Loucy (cell line): Measurements from ENCODE around the gene HLA-DMB.

Experiments
- H2AFZ ChIP-seq: fragments of 200-600 bp; sonication (generic); 2 replicates; pipeline ENCODE4 v1.6.0; 2016; ENCODE audit warnings: antibody characterized with exemption, mild to moderate bottlenecking, low read length, moderate library complexity
- H3F3A ChIP-seq: fragments of 200-600 bp; 2 replicates; pipeline ENCODE4 v1.6.0; 2016; ENCODE audit warnings: antibody characterized with exemption, low read depth, mild to moderate bottlenecking
- H3K27me3 ChIP-seq: fragments of 200-600 bp; sonication (generic); 2 replicates; pipeline ENCODE4 v1.6.1; 2014; ENCODE audit warnings: low read length, mild to moderate bottlenecking; ENCODE audit not compliant: insufficient read depth, poor library complexity, severe bottlenecking
- H3K36me3 ChIP-seq: fragments of 200-600 bp; sonication (generic); 2 replicates; pipeline ENCODE4 v1.6.1; 2016; ENCODE audit warnings: low read length; ENCODE audit not compliant: insufficient read depth
- H3K4me1 ChIP-seq: fragments of 200-600 bp; sonication (generic); 2 replicates; pipeline ENCODE4 v1.5.1; 2014; ENCODE audit warnings: low read length, mild to moderate bottlenecking; ENCODE audit not compliant: insufficient read depth, poor library complexity, severe bottlenecking
- H3K4me2 ChIP-seq: fragments of 200-600 bp; sonication (generic); 2 replicates; pipeline ENCODE4 v1.6.0; 2014; ENCODE audit warnings: antibody characterized with exemption, low read length, low read depth, mild to moderate bottlenecking; ENCODE audit not compliant: poor library complexity, severe bottlenecking
- H3K4me3 ChIP-seq: fragments of 200-600 bp; sonication (generic); 2 replicates; pipeline ENCODE4 v1.5.1; 2014; ENCODE audit warnings: low read length, mild to moderate bottlenecking, mixed read lengths; ENCODE audit not compliant: poor library complexity, severe bottlenecking
- H3K79me2 ChIP-seq: fragments of 200-600 bp; sonication (generic); 2 replicates; pipeline ENCODE4 v1.6.1; 2014; ENCODE audit warnings: low read length; ENCODE audit not compliant: insufficient read depth
- H3K9ac ChIP-seq: fragments of 200-600 bp; sonication (generic); 2 replicates; pipeline ENCODE4 v1.6.0; 2014; ENCODE audit warnings: mild to moderate bottlenecking, low read depth, low read length, moderate library complexity; ENCODE audit not compliant: poor library complexity, severe bottlenecking
- H3K9me2 ChIP-seq: fragments of 200-600 bp; sonication (generic); replicated peaks from 2 replicates; pipeline ENCODE4 v1.6.1; 2016; ENCODE audit warnings: low read depth, low read length, mixed read lengths
- H3K9me3 ChIP-seq: fragments of 200-600 bp; sonication (generic); 2 replicates; pipeline ENCODE4 v1.6.1; 2014; ENCODE audit warnings: mild to moderate bottlenecking, antibody characterized with exemption, low read length, low read depth; ENCODE audit not compliant: insufficient read depth
- H4K20me1 ChIP-seq: fragments of 200-600 bp; sonication (generic); 2 replicates; pipeline ENCODE4 v1.6.0; 2014; ENCODE audit warnings: antibody characterized with exemption, low read length, mild to moderate bottlenecking; ENCODE audit not compliant: insufficient read depth, poor library complexity, severe bottlenecking
- CTCF ChIP-seq: fragments of 200-600 bp; sonication (generic); conservative IDR thresholded peaks from 2 replicates; pipeline ENCODE4 v1.5.1; 2014; ENCODE audit warnings: mild to moderate bottlenecking, antibody characterized with exemption, low read length
- EZH2phosphoT487 ChIP-seq: fragments of 200-600 bp; IDR thresholded peaks from 2 replicates; pipeline ENCODE4 v1.6.1; 2018; ENCODE audit warnings: antibody characterized with exemption, mild to moderate bottlenecking, moderate library complexity, borderline replicate concordance

Gene HLA-DMB

GRCh38 chr6:32886681-32887383, 54.0 kb downstream of the HLA-DMB start:
- no peaks in the 10 kb centered on the region for H3K36me3 ChIP-seq
- no peaks in the 10 kb centered on the region for H3K27me3 ChIP-seq
- no peaks in the 10 kb centered on the region for H3F3A ChIP-seq
- H4K20me1 ChIP-seq, result no peaks in the 10 kb centered on the region
- no peak overlapping the region for H3K4me3 ChIP-seq
- no peak overlapping the region for H3K4me2 ChIP-seq
- TF ChIP-seq CTCF (no peak), EZH2phosphoT487 (no peak)
- H3K9me3 ChIP-seq, result no peaks in the 10 kb centered on the region
- H2AFZ ChIP-seq, result no peak overlapping the region
- H3K9ac ChIP-seq, result no peak overlapping the region
- H3K9me2 ChIP-seq, result no peaks in the 10 kb centered on the region
- no peaks in the 10 kb centered on the region for H3K79me2 ChIP-seq
- H3K4me1 ChIP-seq, result no peaks in the 10 kb centered on the region

- Histone ChIP-seq H3K27me3 (no peaks in the 10 kb centered on the region), H3K36me3 (no peaks in the 10 kb centered on the region), H3K79me2 (no peaks in the 10 kb centered on the region), H4K20me1 (no peaks in the 10 kb centered on the region), H3K4me2 (no peak overlapping the region), H2AFZ (no peak overlapping the region), H3K4me3 (no peak overlapping the region), H3K9me3 (no peaks in the 10 kb centered on the region), H3K9ac (no peak overlapping the region), H3K9me2 (no peaks in the 10 kb centered on the region), H3K4me1 (no peaks in the 10 kb centered on the region), H3F3A (no peaks in the 10 kb centered on the region)
- TF ChIP-seq CTCF, result peak; percentile 75
- no peak for TF ChIP-seq EZH2phosphoT487
Measured at GRCh38 chr6:32885698-32886286, 55.0 kb downstream of the HLA-DMB start.
